ENCODE data around the gene KMT5B. TPM values are rescaled to one million over a fixed set of nuclear protein-coding genes. Genes with fewer than 3 reads are reported as not detected.
A peak's percentile ranks its signal among the peaks of the same experiment; 100 is the strongest.

The KMT5B gene
- total and polyA plus RNA-seq, 2 donors (not counting 1 experiment from before 2014, with no cell fraction given), result 13.4 to 77.8 TPM

DNA sequence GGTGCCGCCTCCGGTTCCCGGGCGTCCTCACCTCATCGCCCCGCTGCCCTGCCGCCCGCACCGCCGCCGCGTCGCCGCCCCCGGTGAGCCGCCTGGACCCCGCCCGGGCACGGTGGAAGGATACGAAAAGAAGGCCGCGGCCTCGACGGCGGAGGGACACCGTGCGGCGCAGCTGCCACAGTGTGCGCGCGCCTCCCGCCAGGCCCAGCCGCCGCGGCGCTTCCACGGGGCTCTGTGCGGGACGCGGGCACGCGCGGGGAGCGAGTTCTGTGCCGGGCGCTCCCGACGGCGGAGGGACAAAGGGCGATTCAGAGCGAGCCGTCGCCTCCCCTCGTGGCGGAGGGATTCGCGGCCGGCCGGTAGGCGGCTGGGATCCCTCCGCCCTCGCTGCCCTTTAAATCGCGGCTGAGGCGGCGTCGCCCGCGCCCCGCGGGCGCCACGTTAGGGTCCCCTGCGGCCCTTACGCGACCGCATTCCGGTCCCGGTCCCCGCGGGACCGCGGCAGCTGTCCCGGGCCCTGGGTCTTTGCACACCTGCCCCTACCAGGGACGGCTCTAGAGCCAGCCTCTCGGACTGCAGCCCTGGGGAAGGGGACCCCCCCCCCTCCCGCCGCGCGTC lies 568 bp upstream of the KMT5B start:
- Histone ChIP-seq H3K4me2 (replicated peaks; ENCODE audit: low read depth, low read length, poor library complexity, severe bottlenecking) (peak overlapping the region; percentile 95), H2AFZ (ENCODE audit: insufficient read depth, low read depth, low read length, poor library complexity, severe bottlenecking) (peak overlapping the region; percentile 94), H3K27ac (ENCODE audit: low read length in 2 of 2) (peak overlapping the region; percentile 51 to 91), H3K27me3 (replicated peaks in 1 of 4; ENCODE audit: control extremely low read depth in 1 of 4, control insufficient read depth in 3 of 4, insufficient read depth in 4 of 4, low read length in 3 of 4) (peaks cover 0 to 6% (median 0%) of the 10 kb centered on the region in 4 experiments), H3K4me1 (ENCODE audit: control insufficient read depth in 2 of 2, insufficient read depth in 2 of 2, low read length in 2 of 2) (peaks cover 47 to 49% of the 10 kb centered on the region in 2 donors), H3K36me3 (replicated peaks in 1 of 2; ENCODE audit: control extremely low read depth in 1 of 2, control insufficient read depth in 1 of 2, extremely low read depth in 1 of 2, insufficient read depth in 2 of 2, low read length in 1 of 2) (no peaks in the 10 kb centered on the region), H3K79me2 (ENCODE audit: control insufficient read depth, insufficient read depth, low read length) (peaks cover 46% of the 10 kb centered on the region), H3K9ac (ENCODE audit: low read length) (peak overlapping the region; percentile 91), H4K20me1 (ENCODE audit: control insufficient read depth, insufficient read depth, low read length, poor library complexity, severe bottlenecking) (peaks cover 22% of the 10 kb centered on the region), H3K4me3 (ENCODE audit: control extremely low read depth in 1 of 5, extremely low read depth in 1 of 5, insufficient read depth in 1 of 5, low read depth in 2 of 5, low read length in 4 of 5) (peak overlapping the region; percentile 39 to 97 (median 82)), H3K9me3 (ENCODE audit: control extremely low read depth in 1 of 3, control insufficient read depth in 2 of 3, insufficient read depth in 1 of 3, low read length in 2 of 3) (no peaks in the 10 kb centered on the region)
- DNase-seq, result peak; percentile 98
- intact Hi-C loops (cut with micrococcal nuclease), result loop anchor here (1.0 to 10.0 kb wide), 4 partner anchors 43 to 179 kb away; partner anchors contain the start of genes CHKA, NDUFS8 and TCIRG1
- Mint-ChIP-seq H3K27me3 (no peaks in the 10 kb centered on the region), H3K27ac (peak overlapping the region; percentile 92), H3K4me3 (peak overlapping the region; percentile 93), H3K9me3 (ENCODE audit: insufficient read depth) (no peaks in the 10 kb centered on the region), H3K4me1 (peaks cover 46% of the 10 kb centered on the region)
- ChIA-PET CTCF (no interaction called here), POLR2A (interaction anchor here (0.5 to 3.0 kb wide), 2 partner anchors 10 to 58 kb away, joined by 8 to 11 read pairs; partner anchors contain the start of gene C11orf24)
- WGBS (ENCODE audit: insufficient coverage), result under 1% methylated on average over 85 of the region's 90 CpGs
- TF ChIP-seq, protein P1, sequence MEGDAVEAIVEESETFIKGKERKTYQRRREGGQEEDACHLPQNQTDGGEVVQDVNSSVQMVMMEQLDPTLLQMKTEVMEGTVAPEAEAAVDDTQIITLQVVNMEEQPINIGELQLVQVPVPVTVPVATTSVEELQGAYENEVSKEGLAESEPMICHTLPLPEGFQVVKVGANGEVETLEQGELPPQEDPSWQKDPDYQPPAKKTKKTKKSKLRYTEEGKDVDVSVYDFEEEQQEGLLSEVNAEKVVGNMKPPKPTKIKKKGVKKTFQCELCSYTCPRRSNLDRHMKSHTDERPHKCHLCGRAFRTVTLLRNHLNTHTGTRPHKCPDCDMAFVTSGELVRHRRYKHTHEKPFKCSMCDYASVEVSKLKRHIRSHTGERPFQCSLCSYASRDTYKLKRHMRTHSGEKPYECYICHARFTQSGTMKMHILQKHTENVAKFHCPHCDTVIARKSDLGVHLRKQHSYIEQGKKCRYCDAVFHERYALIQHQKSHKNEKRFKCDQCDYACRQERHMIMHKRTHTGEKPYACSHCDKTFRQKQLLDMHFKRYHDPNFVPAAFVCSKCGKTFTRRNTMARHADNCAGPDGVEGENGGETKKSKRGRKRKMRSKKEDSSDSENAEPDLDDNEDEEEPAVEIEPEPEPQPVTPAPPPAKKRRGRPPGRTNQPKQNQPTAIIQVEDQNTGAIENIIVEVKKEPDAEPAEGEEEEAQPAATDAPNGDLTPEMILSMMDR (IDR thresholded peaks at IDR 0.05), result no peak
- TF ChIP-seq EZH2 (IDR thresholded peaks at IDR 0.05; ENCODE audit: borderline replicate concordance, insufficient read depth, low read depth, low read length, poor library complexity, severe bottlenecking), result no peak
- ATAC-seq (ENCODE audit: low read depth), result peak; percentile 50

Data from B cell (primary cell).